Renal cortex interstitium (tissue), 15 donors: ENCODE data around the gene BBS1. TPM values are rescaled to one million over a fixed set of nuclear protein-coding genes. Genes with fewer than 3 reads are reported as not detected.
"Not testable (repeated sequence)": the region's sequence is repeated elsewhere in the genome, so short reads cannot be mapped to it uniquely, and the experiment has no call there.

Experiments used
- DNase-seq, 11 donors: peaks; one replicate each; pipeline ENCODE4 v3.0.0-alpha.2; 2013; ENCODE audit warnings: low read depth in 9 of 11, low spot score in 4 of 11; ENCODE audit errors: extremely low read depth in 1 of 11
- long read RNA-seq, 16 experiments: transcript quantifications; one replicate each; lab custom pipeline, GENCODE V29; 2026
- polyA plus RNA-seq, 3 donors: library from polyadenylated mRNA; unstranded; fragments of 120-200 nt; gene quantifications; one replicate each; pipeline ENCODE4 v1.2.1, GENCODE V29; 2013; ENCODE audit not compliant: insufficient read length in 3 of 3

BBS1 gene
- polyA plus RNA-seq: 10 to 100 TPM; 71.3 to 92.4 (median 71.7) TPM
- long read RNA-seq, donor 1, partial matches to known transcripts: 18 of 21 reads
- long read RNA-seq, donor 1, other reads (novel, unspliced or antisense): 0 of 21 reads
- long read RNA-seq, donor 2, partial matches to known transcripts: 24 of 27 reads
- long read RNA-seq, donor 2, other reads (novel, unspliced or antisense): 0 of 27 reads
- long read RNA-seq, donor 3, transcript BBS1-201 (17 exons, 3,423 nt): major isoform, 12 of 42 reads
- long read RNA-seq, donor 3, partial matches to known transcripts: 12 of 42 reads
- long read RNA-seq, donor 3, other reads (novel, unspliced or antisense): 17 of 42 reads
- long read RNA-seq, donor 4, transcript BBS1-201 (17 exons, 3,423 nt): major isoform, 9 of 10 reads
- long read RNA-seq, donor 4, partial matches to known transcripts: 0 of 10 reads
- long read RNA-seq, donor 4, other reads (novel, unspliced or antisense): 0 of 10 reads
- long read RNA-seq, donor 5: 0 reads
- long read RNA-seq, donor 6, transcript BBS1-201 (17 exons, 3,423 nt): major isoform, 7 of 7 reads
- long read RNA-seq, donor 6, partial matches to known transcripts: 0 of 7 reads
- long read RNA-seq, donor 6, other reads (novel, unspliced or antisense): 0 of 7 reads
- long read RNA-seq, donor 7, transcript BBS1-201 (17 exons, 3,423 nt): major isoform, 8 of 9 reads
- long read RNA-seq, donor 7, partial matches to known transcripts: 0 of 9 reads
- long read RNA-seq, donor 7, other reads (novel, unspliced or antisense): 0 of 9 reads
- long read RNA-seq, donor 8, transcript BBS1-201 (17 exons, 3,423 nt): major isoform, 13 of 19 reads
- long read RNA-seq, donor 8, partial matches to known transcripts: 0 of 19 reads
- long read RNA-seq, donor 8, other reads (novel, unspliced or antisense): 0 of 19 reads
- long read RNA-seq, donor 9, transcript BBS1-201 (17 exons, 3,423 nt): major isoform, 9 of 21 reads
- long read RNA-seq, donor 9, partial matches to known transcripts: 11 of 21 reads
- long read RNA-seq, donor 9, other reads (novel, unspliced or antisense): 0 of 21 reads
- long read RNA-seq, donor 10, transcript BBS1-201 (17 exons, 3,423 nt): major isoform, 11 of 23 reads
- long read RNA-seq, donor 10, partial matches to known transcripts: 11 of 23 reads
- long read RNA-seq, donor 10, other reads (novel, unspliced or antisense): 0 of 23 reads
- long read RNA-seq, donor 11, transcript BBS1-201 (17 exons, 3,423 nt): major isoform, 6 of 15 reads
- long read RNA-seq, donor 11, partial matches to known transcripts: 9 of 15 reads
- long read RNA-seq, donor 11, other reads (novel, unspliced or antisense): 0 of 15 reads
- long read RNA-seq, donor 12, partial matches to known transcripts: 0 of 14 reads
- long read RNA-seq, donor 12, other reads (novel, unspliced or antisense): 9 of 14 reads
- long read RNA-seq, donor 13: 0 reads
- long read RNA-seq, donor 14, transcript BBS1-201 (17 exons, 3,423 nt): major isoform, 6 of 7 reads
- long read RNA-seq, donor 14, partial matches to known transcripts: 0 of 7 reads
- long read RNA-seq, donor 14, other reads (novel, unspliced or antisense): 0 of 7 reads
- long read RNA-seq, donor 15, partial matches to known transcripts: 10 of 14 reads
- long read RNA-seq, donor 15, other reads (novel, unspliced or antisense): 0 of 14 reads
- long read RNA-seq, donor 16, transcript BBS1-201 (17 exons, 3,423 nt): major isoform, 30 of 53 reads
- long read RNA-seq, donor 16, partial matches to known transcripts: 18 of 53 reads
- long read RNA-seq, donor 16, other reads (novel, unspliced or antisense): 0 of 53 reads

DNA sequence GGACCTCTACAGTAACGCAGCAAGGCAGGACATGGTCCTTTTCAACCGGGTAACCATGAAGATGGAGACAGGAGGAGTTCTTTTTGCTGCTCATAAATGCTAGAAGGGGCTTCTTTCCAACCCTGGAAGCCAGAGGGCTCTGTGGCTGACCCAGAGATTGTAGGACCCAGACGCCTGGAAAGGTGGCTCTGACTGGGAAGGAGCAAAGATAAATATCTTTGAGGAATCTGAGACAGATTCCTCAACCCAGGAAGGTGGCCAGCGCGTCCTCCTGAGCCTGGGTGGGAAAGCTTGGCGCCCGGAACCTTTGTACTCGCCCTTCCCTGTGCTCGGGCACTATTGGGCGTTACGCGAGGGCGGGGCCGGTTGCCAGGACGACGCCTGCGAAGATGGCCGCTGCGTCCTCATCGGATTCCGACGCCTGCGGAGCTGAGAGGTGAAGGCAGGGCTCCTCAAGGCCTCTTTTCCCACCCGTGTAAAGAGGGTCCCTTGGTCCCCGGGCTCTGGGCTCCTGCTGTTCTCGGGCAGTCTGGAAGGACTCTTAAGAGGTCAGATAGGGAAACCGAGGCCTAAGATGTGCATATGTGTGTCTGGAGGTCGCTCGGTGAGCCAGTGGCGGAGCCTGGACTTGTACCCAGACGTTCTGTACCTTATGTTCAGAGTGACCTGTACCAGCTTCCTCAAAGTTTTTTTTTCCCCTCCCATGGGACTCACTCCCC, at the start of gene BBS1:
TSS of gene BBS1 (plus strand) at position 365 of the 719 bp plus-strand sequence. CDS start at position 390, 25 bp downstream.
- DNase-seq: peak; percentile 52 to 81 (median 72)

- no peak for DNase-seq
Observed at GRCh38 chr11:66462010-66462409, 48.4 kb upstream of the BBS1 start.

DNA sequence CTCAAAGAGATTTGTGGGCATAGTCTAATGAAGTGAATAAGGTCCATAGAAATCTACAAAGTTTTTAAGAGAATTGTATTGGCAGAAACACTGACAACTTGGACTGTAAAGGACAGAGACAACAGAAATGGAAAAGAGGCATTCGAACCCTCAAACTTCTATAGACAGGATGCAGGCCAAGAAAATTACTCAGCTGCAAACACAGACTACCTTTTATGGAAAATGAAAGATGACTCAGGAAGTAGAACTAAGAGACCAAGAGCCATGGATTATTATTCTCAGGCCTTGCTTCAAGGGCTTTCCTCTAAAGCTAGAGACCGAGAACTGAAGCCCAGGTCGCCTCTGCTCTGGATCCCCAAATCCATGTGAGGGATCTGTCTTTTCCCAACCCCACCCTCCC, 47.5 kb upstream of the BBS1 start:
- DNase-seq: no peak

DNA sequence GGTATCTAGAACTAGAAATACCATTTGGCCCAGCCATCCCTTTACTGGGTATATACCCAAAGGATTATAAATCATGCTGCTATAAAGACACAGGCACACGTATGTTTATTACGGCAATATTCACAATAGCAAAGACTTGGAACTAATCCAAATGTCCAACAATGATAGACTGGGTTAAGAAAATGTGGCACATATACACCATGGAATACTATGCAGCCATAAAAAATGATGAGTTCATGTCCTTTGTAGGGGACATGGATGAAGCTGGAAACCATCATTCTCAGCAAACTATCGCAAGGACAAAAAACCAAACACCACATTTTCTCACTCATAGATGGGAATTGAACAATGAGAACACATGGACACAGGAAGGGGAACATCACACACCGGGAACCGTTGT, 46.3 kb upstream of the BBS1 start:
- not testable (repeated sequence) for DNase-seq

- no peak for DNase-seq
Observed at GRCh38 chr11:66464916-66465315, 45.5 kb upstream of the BBS1 start.

DNA sequence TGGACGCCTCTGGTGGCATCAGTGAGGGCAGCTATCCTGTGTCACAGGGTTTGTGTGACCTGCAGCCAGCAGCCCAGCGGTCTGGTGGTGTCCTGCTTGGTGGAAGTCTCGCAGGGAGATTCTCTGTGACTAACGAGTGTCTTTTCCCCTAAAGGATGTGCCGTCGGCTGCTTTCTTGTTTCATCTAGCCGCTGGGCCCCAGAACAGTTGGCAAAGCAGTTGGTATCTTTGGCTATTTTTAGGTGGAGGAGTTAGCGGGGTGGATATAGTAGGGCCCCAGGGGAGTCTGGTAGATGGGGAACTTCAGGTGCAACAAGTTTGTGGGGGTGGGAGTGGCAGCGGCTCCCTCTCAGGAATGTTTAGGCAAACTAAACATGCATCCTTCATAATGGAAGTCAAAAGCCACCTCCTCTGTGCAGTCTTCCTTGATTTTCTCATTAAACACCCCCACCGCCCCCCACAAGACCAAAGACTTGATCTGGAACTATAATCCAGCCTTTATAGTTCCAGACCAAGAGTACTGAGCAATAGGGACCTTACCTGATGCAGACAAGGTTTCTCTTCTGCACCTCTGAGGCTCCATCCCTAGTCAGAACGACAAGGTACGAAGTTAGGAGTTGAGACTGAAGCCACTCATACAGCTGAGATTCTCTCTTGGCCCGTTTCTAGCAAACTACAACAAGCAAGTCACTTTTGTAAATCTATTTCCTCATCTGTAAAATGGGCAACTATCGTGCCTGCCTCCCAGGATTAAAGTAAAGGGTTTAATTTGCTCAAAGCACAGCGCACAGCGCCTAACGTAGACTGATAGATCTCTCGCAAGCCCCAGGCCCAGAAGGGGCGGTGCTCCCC, 44.8 kb upstream of the BBS1 start:
- no peak for DNase-seq

GRCh38 chr11:66466225-66467033, 44.0 kb upstream of the BBS1 start, which contains the start of gene PELI3:
PELI3 (plus strand) TSS chr11:66466905; CDS start chr11:66468129, 1,224 bp downstream.
- DNase-seq: peak; percentile 81 to 91 (median 89)

DNA sequence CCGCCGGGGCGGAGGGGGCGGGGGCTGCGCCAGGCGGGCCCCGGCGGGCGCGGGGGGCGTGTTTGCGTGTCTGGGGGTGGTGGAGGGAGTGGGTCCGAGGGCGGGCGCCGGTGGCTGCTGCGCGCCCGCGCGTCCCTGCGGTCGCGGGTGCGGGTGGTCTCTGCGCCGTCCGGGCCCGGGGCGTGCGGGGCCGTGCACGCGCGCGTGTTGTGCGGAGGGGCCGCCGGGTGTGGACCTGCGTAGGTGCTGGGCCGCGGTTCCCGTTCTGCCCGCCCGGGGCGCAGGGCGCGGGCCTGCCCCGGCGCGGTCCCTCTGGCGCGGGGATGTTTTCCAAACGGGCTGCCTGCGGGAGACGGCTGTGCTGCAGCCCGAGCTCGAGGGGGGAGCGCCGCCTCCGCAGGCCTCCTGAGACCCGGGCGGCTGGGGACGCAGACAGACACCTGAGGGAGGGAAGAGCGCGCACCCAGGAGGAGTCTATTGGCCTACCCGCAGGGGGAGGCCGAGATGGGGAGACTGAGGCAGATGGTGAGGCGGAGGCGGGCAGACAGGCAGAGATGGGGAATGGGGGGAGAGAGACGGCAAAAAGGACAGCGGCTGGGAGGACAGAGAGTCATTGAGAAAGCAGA, 43.3 kb upstream of the BBS1 start:
- peak in 3 of 11 donors; percentile 10 to 31 (median 12) for DNase-seq

GRCh38 chr11:66467756-66468155, 42.7 kb upstream of the BBS1 start:
- no peak for DNase-seq

DNA sequence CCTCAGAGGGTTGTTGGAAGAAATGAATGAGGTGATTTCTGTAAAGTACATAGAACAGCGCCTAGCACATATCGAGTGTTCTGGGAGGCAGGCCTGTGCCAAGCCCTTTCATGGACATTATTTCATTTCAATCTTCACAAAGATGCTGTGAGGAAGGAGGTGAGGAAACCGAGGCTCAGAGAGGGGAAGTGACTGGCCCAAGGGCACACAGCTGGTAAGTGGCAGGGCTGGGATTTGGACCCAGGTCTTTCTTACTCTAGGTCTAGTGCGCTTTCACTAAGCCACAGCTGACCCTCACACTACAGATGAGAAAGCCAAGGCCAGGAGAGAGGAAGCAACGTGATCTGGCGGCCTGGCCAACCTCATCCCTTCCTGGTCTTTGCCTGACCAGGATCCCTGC, 41.7 kb upstream of the BBS1 start:
- no peak for DNase-seq

GRCh38 chr11:66469441-66469840, 41.0 kb upstream of the BBS1 start:
- DNase-seq: no peak

DNA sequence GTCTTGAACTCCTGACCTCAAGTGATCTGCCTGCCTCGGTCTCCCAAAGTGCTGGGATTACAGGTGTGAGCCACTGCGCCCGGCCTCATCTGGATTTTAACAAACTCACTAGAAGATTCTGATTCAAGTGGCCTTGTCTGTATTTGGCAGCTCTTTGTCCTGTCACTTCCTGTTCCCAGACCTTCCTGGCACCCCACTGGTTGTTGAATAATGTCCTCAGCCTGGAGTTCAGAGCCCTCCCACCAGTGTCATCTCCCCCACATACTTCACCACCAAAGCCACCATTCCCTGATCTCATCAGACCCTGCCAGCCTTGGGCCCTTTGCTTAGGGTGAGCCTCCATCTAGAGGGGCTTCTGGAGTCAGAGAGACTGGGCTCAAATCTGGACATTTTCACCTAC, 40.4 kb upstream of the BBS1 start:
- DNase-seq: no peak

DNA sequence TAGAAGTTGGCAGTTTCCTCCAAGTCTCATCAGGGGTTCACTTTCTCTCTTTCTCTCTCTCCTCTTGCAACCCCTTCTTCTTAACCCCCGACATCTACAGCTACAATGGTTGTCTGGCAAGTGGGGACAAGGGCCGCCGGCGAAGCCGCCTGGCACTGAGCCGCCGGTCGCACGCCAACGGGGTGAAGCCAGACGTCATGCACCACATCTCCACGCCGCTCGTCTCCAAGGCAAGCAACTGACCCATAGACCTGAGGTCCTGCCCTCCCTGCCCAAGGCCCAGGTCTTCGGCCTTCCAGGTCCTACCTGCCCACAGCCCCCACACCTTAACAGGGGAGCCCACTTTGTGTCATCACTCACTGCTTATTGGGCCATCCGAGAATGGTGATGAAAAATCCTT, 39.3 kb upstream of the BBS1 start:
- no peak for DNase-seq

DNA sequence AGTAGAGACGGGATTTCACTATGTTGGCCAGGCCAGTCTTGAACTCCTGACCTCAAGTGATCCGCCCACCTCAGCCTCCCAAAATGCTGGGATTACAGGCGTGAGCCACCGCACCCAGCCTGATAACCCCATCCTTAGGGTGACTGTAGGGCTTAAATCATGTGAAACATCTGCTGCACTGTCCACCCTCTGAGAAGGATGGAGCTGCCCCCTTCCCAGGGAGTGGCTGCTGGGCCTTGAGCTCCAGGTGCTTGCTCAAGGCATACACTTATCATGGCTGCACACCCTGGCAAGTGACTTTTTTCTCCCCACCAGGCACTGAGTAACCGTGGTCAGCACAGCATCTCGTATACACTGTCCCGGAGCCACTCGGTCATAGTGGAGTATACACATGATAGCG, 38.4 kb upstream of the BBS1 start:
- no peak for DNase-seq

GRCh38 chr11:66473167-66473566, 37.3 kb upstream of the BBS1 start:
- no peak for DNase-seq
